Subcutaneous abdominal adipose tissue (tissue), 5 donors: ENCODE measurements around the gene LCNL1.
A peak's percentile ranks its signal among the peaks of the same experiment; 100 is the strongest.

Experiments used
- H3K27ac ChIP-seq: one replicate; pipeline ENCODE4 v1.7.0; 2013; ENCODE audit warnings: low read depth, mild to moderate bottlenecking, inconsistent platforms, low read length, moderate library complexity
- H3K27me3 ChIP-seq, 5 donors: one replicate each; pipeline ENCODE4 v1.7.0; 2013; ENCODE audit warnings: low read length in 5 of 5, inconsistent platforms in 1 of 5; ENCODE audit not compliant: control insufficient read depth in 5 of 5, insufficient read depth in 4 of 5
- H3K36me3 ChIP-seq, 5 donors: one replicate each; pipeline ENCODE4 v1.7.0; 2013; ENCODE audit warnings: low read length in 5 of 5; ENCODE audit not compliant: control insufficient read depth in 5 of 5, insufficient read depth in 5 of 5
- H3K4me1 ChIP-seq, 5 donors: one replicate each; pipeline ENCODE4 v1.7.0; 2013; ENCODE audit warnings: low read length in 5 of 5, mild to moderate bottlenecking in 3 of 5, moderate library complexity in 1 of 5; ENCODE audit not compliant: control insufficient read depth in 5 of 5, insufficient read depth in 5 of 5
- H3K4me3 ChIP-seq, 5 donors: one replicate each; pipeline ENCODE4 v1.7.0; 2013; ENCODE audit warnings: low read length in 5 of 5, low read depth in 1 of 5
- H3K9ac ChIP-seq, 5 donors: one replicate each; pipeline ENCODE4 v1.7.0; 2013; ENCODE audit warnings: low read length in 5 of 5, mild to moderate bottlenecking in 4 of 5, moderate library complexity in 3 of 5
- H3K9me3 ChIP-seq, 5 donors: one replicate each; pipeline ENCODE4 v1.7.0; 2013; ENCODE audit warnings: low read length in 5 of 5; ENCODE audit not compliant: control insufficient read depth in 5 of 5
- donor health status: healthy.
- donor health status: healthy.
- donor health status: healthy.
- donor health status: healthy.
- donor health status: healthy.

The LCNL1 gene

DNA sequence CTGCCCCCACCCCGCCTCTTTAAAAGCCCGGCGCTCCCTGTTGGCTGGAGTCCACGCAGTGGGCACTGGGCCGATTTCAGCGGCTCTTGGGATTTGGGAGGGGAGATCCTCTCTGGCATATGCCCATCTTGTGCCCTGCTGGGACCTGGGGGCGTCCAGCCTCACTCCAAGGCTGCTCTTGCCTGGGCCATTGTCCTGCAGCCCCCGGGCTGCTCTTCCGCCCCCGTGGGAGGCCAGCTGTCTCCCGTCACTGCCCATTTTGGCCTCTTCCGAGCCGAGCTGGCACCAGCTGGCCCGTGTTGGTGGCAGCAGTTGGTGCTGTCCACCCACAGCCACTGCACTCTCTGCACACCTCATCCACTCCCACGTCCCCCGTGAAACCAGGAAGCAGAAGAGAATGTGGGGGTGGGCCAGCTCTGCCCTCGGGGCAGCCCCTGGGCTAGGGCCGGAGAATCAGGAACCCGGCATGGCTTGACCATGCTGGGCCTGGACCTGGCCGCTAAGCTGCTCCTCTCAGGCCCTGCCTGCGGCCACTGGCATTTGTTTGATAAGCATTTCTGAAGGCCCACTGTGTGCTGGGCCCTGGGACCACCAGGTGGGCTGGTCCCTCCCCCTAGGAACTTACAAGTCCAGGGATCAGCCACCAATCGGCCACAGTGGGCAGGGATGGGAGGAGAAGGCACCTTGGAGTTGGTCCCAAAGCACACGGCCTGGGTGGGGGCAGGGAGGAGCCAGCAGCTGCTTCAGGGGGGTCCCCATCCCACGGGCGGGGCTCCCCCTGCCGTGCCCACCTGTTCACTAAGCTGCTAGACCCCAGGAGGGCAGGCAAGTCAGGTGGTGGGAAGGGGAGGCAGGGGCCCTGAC is 35.5 kb upstream of the LCNL1 start:
- no peaks in the 10 kb centered on the region for H3K27me3 ChIP-seq
- H3K9ac ChIP-seq = no peak overlapping the region
- H3K4me3 ChIP-seq = no peak overlapping the region
- H3K9me3 ChIP-seq = no peaks in the 10 kb centered on the region
- no peak overlapping the region for H3K27ac ChIP-seq
- H3K4me1 ChIP-seq = peaks cover 2 to 54% (median 32%) of the 10 kb centered on the region in 5 donors
- peaks cover 0 to 10% (median 8%) of the 10 kb centered on the region in 5 donors for H3K36me3 ChIP-seq

GRCh38 chr9:136947955-136948510 is 34.8 kb upstream of the LCNL1 start:
- H3K9me3 ChIP-seq = no peaks in the 10 kb centered on the region
- peaks cover 0 to 2% (median under 1%) of the 10 kb centered on the region in 5 donors for H3K36me3 ChIP-seq
- no peak overlapping the region for H3K4me3 ChIP-seq
- no peak overlapping the region for H3K9ac ChIP-seq
- no peaks in the 10 kb centered on the region for H3K27me3 ChIP-seq
- peaks cover 2 to 46% (median 28%) of the 10 kb centered on the region in 5 donors for H3K4me1 ChIP-seq
- H3K27ac ChIP-seq = no peak overlapping the region

DNA sequence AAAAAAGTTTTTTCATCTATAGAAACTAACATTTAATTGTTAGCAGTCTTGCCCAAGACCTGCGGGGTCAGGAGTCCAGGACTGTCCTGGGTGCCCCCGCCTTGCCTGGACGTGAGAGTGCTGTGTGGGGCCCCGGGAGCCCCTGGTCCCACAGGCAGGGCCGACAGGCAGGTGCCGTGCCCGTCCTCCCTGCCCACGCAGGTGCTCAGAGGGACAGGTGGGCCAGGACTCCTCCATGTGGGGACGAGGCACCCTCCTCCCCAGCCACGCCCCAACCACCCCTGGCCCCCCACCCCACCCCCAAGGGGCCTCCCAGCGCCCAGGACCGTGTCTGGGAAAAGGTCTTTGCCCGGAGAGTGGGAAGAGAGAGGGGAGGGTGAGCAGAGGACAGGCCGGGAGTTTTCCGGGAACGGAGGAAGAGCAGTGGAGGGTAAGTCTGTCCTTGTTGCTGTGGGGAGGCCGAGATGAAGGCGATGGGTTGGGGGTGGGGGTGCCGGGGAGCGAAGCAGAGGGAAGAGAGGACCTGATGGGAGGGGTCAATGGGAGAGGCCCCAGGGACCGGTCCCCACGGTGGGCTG is 33.5 kb upstream of the LCNL1 start:
- Histone ChIP-seq H3K9me3 (no peaks in the 10 kb centered on the region), H3K27me3 (no peaks in the 10 kb centered on the region), H3K4me3 (peak overlapping the region in 4 of 5 donors; percentile 67 to 81 (median 73)), H3K4me1 (peaks cover 0 to 37% (median 19%) of the 10 kb centered on the region in 5 donors), H3K27ac (peak overlapping the region; percentile 30), H3K36me3 (no peaks in the 10 kb centered on the region), H3K9ac (peak overlapping the region in 4 of 5 donors; percentile 76 to 93 (median 82))

DNA sequence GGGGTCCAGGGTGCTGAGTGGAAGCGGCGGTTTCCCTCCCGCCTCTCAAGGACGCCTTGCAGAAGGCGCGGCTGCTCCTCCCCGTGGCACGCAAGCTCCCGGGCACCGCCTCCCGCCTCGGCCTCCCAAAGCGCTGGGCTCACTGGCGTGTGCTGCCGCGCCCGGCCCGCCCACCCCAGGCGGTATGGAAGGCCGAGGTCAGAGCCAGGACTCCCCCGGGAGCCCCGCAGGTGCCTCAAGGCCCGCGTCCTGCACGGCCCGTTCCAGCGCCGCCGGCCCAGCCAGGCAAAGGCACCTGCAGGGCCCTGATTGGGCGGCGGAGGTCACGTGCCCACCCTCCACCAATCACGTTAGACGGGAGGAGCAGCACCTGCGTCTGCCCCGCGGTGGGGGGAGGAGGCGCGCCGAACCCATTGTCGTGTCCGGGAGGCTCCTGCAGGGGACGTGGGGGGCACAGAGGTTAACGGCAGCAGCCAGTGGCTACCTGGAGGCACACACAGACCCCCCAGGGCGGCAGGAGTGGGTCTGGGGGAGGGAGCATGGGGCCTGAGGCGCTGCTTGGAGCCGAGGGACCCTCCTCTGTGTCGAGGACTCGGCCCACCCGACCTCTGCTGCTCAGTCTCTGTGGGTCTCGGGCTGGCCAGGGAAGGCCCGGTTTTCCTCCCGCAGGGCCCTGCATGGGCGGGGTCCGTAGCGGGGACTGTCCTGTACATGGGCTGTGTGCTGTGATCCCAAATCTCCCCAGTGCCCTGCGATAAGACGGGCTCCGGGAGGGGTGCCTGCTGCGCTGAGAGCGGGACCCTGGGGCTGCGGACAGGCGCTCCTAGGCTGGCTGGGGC is 32.8 kb upstream of the LCNL1 start:
- Histone ChIP-seq H3K9ac (peak overlapping the region in 4 of 5 donors; percentile 76 to 93 (median 82)), H3K9me3 (no peaks in the 10 kb centered on the region), H3K36me3 (no peaks in the 10 kb centered on the region), H3K4me1 (peaks cover 0 to 34% (median 16%) of the 10 kb centered on the region in 5 donors), H3K4me3 (peak overlapping the region in 4 of 5 donors; percentile 67 to 81 (median 73)), H3K27ac (peak overlapping the region; percentile 30), H3K27me3 (peaks cover 0 to 4% (median 0%) of the 10 kb centered on the region in 5 donors)

GRCh38 chr9:136950656-136951276 is 32.0 kb upstream of the LCNL1 start:
- no peak overlapping the region for H3K27ac ChIP-seq
- peak overlapping the region in 4 of 5 donors; percentile 67 to 81 (median 73) for H3K4me3 ChIP-seq
- H3K9me3 ChIP-seq = no peaks in the 10 kb centered on the region
- H3K27me3 ChIP-seq = peaks cover 0 to 4% (median 0%) of the 10 kb centered on the region in 5 donors
- H3K4me1 ChIP-seq = peaks cover 0 to 33% (median 15%) of the 10 kb centered on the region in 5 donors
- no peaks in the 10 kb centered on the region for H3K36me3 ChIP-seq
- H3K9ac ChIP-seq = peak overlapping the region in 4 of 5 donors; percentile 76 to 93 (median 82)

DNA sequence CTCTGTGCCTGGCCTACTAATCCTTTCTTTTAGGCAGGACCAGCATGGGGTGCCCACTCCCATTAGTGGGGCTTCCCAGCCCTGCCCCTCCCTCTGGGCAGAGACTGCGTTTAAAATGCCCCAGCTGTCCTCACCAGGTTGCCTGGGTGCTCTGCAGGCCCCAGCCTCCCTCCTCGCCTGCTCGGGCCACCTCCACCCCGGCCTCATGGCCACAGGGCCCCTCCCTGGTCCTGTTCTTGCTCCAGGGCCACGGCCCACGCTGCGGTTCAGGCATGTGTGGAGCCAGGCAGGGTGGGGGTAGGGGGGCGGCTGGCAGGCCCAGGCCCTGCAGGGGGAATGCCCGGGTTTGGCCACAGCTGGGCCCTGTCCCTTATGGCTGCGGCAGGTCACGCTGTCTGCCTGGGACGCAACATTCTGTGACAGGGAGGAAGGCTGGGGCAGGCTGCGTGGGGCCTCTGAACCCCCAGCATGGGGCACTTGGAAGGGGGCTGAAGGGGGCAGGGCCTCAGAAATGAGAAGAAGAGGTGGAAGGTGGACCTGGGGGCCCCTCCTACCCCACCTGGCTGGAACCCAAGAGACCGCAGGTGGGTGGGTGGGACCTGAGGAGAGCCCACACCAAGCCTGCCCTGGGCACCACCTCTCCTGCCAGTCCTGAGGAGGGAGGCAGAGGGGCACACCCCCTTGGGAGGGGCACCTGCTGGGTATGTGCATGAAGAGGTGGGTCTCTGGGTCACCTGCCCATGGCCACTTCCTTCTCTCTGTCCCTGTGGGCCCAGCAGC is 31.1 kb upstream of the LCNL1 start, which contains the start of gene LCN12:
Gene LCN12 (plus strand): TSS at position 733 of the 780 bp plus-strand sequence. CDS start 55 bp downstream, outside the sequence.
- Histone ChIP-seq H3K27me3 (peaks cover 0 to 4% (median 0%) of the 10 kb centered on the region in 5 donors), H3K9me3 (peaks cover 0 to 4% (median 0%) of the 10 kb centered on the region in 5 donors), H3K27ac (no peak within 1 kb of the TSS), H3K4me3 (no peak within 1 kb of the TSS), H3K36me3 (no peaks in the 10 kb centered on the region), H3K4me1 (peaks cover 0 to 32% (median 15%) of the 10 kb centered on the region in 5 donors), H3K9ac (no peak within 1 kb of the TSS)

DNA sequence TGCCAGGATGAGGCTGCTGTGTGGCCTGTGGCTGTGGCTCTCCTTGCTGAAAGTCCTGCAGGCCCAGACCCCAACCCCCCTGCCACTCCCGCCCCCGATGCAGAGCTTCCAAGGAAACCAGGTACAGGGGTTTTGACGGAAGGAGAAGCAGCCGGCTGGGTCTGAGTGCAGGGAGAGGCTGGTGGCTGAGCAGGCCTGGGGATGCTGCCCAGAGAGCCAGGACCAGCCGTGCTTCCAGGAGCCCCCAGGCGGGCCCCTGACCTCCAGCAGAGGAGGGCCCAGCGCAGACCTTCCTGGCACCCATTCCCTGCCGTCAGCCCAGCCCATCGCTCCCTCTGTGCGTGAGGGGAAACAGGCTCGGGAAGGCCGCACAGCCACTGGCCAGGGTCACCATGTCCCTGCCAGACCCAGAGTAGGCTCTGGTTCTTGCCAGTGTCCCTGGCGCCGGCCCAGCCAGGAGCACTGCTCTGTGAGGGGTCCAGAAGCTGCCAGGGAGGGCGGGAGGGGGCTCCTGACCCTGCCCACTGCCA is 30.4 kb upstream of the LCNL1 start:
- no peak overlapping the region for H3K4me3 ChIP-seq
- peaks cover 0 to 25% (median 15%) of the 10 kb centered on the region in 5 donors for H3K4me1 ChIP-seq
- no peak overlapping the region for H3K27ac ChIP-seq
- peaks cover 0 to 4% (median 0%) of the 10 kb centered on the region in 5 donors for H3K27me3 ChIP-seq
- no peak overlapping the region for H3K9ac ChIP-seq
- H3K36me3 ChIP-seq = no peaks in the 10 kb centered on the region
- peaks cover 0 to 4% (median 0%) of the 10 kb centered on the region in 5 donors for H3K9me3 ChIP-seq

- Histone ChIP-seq H3K36me3 (no peaks in the 10 kb centered on the region), H3K9ac (no peak overlapping the region), H3K4me1 (peaks cover 0 to 18% (median 13%) of the 10 kb centered on the region in 5 donors), H3K4me3 (no peak overlapping the region), H3K9me3 (peaks cover 0 to 4% (median 0%) of the 10 kb centered on the region in 5 donors), H3K27ac (no peak overlapping the region), H3K27me3 (peaks cover 0 to 4% (median 0%) of the 10 kb centered on the region in 5 donors)
Observed at GRCh38 chr9:136952876-136953770, 29.7 kb upstream of the LCNL1 start.
